ENCODE data around the gene TMC4.
A peak's percentile ranks its signal among the peaks of the same experiment; 100 is the strongest.

TMC4 gene

DNA sequence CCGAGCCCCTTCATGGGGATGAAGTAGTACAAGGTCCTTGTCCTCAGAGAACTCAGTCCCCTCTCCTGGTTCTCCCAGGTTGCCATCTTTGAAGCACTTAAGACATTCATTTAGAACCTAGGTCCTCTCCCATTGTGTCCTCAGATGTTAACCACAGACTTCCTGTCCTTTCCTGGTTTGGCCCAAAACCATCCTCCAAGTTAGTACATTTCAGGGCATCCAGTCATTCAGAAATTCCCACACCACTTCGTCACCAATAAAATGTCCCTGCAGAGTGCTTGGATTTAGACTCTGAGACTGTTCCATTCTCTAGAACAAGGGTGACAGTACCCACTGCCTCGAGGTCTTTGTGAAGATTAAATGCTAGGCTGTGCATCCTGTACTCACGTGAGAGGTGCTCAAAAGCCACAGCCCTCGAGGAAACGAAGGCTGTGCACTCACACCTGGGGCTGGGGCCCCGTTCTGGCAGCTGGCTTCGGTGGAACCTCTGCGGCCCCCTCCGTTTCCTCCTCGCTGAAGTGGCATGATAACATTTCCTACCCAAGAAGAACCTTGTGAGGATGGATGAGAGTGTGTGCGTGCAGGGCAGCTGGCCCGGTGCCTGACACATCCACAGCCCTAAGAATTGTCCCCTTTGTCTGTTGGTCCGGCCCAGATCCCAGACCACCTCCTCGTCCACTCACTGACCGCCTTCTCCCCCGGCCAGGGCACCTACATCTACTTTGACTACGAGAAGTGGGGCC, 18.2 kb downstream of the TMC4 start:
- DNase-seq (ENCODE audit: low spot score): peak; percentile 50

DNA sequence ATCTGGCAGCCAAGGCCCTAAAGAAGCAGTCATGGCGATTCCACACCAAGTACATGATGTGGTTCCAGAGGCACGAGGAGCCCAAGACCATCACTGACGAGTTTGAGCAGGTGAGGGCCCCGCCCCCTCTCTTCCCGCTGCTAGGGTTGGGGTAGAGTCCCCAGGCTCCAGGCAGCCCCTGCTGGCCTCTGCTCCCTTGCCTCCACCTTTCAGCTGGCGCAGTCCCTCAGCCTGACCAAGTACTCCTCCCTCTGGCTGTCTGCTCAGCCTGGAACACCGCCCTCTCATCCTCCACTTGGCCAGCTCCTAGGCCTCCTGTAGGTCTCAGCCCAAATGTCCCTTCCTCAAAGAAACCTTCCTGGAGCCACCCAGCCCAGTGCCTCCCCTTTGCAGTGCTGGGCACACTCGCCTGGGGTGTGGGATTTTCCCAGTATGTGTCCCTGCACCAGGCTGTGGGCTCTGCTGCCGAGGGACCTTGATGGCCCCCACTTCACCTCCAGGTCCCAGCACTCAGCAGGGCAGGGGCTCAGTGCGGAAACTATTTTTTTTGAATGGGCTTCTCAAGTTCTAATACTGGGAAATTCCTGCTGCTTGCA, 19.1 kb downstream of the TMC4 start:
- DNase-seq (ENCODE audit: low spot score): no peak

DNA sequence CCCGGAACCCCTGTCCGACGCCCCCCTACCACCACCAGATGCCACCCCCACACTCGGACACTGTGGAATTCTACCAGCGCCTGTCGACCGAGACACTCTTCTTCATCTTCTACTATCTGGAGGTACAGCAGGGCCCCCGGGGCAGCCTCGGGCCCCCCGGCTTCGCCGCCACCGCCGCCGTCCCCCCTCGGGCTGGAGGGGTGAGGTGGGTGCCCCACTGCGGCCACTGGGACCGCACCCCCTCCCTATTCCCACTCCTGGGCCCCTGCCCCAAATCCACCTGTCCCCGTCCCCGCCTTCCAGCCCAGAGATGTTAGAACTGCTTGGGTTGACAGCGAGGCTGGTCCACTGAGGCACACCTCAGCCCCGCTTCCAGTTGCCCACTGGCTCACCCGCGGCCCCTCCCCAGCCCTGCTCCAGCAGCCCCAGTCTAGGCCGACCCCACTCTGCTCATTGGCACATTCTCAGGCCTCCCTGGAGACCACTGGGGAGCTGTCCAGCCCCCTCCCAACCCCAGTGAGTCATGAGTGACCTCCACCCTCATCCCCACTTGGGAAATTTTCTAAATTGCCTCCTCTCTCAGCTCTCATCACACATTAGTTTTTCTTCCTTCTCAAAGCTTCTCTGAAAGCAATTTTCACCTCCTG, 20.0 kb downstream of the TMC4 start:
- no peak for DNase-seq (ENCODE audit: low spot score)

DNA sequence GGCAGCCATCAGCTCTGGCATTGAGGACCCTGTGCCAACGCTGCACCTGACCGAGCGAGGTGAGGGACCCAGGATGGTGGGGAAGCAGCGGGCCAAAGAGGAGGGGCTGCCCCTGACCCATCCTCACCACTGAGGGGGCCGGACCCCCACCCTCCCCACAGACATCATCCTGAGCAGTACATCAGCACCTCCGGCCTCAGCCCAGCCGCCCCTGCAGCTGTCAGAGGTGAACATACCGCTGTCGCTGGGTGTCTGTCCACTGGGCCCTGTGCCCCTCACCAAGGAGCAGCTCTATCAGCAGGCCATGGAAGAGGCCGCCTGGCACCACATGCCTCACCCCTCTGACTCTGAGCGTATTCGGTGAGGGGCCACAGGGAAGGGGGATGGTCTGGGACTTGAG, 20.7 kb downstream of the TMC4 start:
- no peak for DNase-seq (ENCODE audit: low spot score)

DNA sequence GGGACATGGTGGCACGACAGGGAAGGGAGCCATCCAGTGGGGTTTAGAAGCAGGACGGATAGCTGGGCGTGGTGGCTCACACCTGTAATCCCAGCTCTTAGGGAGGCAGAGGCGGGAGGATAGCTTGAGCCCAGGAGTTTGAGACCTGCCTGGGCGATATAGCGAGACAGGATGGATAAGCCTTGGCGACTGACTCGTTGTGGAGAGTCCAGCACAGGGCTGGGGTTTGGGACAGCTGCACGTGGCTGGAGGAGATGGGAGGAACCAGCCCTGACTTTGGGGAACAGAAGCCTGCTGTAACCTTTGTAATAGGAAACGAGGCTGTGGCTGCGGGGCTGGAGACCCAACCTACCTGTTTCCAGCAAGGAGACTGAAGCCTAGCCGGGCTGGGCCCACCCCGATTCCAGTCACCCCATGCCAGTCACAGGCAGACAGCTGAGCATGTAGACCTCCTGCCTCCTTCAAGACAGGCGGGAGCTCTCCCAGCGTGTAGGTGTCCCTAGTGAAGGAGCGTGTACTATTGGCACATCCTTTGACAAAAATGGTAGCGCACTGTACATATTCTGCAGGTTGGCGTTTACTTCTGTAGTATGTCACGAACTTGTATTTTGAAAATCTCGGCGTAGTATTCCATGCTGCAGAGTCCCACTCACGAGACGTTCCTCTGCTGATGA, 21.5 kb downstream of the TMC4 start:
- no peak for DNase-seq (ENCODE audit: low spot score)

DNA sequence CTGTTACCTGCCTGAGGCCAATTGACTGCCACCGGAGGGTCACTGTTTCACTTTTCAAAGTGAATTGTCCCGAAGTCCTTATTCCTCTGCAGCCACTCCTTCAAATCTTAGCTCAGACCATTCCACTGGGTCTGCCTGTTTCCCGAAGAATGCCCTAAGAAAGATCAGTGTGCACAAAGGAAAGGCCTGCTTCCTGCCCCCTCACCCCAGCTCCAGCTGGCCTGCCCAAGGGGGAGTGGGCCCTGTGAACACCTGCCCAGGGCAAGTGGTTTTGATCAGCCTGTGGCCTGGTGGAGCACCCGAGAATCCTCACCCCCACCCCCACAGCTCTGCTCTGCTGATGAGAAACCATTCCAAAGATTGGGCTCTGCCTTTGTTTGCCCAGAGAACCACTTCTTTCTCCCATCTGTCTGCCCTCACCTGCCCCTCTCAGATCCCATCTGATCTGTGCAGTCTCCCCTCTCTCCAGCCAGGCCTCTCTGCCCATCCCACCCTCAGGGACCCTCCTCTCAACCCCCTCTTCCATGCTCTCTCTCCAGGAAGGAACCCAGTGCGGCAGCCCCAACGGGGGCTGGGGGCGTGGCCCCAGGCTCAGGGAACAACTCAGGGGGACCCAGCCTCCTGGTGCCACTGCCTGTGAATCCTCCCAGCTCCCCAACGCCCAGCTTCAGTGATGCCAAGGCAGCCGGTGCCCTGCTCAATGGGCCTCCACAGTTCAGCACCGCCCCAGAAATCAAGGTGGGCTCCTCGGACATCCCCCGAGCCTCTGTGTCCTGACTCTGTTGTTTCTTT, 23.7 kb downstream of the TMC4 start:
- no peak for DNase-seq (ENCODE audit: low spot score)

DNA sequence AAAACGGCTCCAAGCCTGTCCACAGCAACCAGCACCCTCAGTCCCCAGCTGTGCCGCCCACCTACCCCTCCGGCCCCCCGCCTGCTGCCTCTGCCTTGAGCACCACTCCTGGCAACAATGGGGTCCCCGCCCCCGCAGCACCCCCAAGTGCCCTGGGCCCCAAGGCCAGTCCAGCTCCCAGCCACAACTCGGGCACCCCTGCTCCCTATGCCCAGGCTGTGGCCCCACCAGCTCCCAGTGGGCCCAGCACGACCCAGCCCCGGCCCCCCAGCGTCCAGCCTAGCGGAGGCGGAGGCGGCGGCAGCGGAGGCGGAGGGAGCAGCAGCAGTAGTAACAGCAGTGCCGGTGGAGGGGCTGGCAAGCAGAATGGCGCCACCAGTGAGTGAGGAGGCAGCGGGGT, 24.8 kb downstream of the TMC4 start:
- no peak for DNase-seq (ENCODE audit: low spot score)

DNA sequence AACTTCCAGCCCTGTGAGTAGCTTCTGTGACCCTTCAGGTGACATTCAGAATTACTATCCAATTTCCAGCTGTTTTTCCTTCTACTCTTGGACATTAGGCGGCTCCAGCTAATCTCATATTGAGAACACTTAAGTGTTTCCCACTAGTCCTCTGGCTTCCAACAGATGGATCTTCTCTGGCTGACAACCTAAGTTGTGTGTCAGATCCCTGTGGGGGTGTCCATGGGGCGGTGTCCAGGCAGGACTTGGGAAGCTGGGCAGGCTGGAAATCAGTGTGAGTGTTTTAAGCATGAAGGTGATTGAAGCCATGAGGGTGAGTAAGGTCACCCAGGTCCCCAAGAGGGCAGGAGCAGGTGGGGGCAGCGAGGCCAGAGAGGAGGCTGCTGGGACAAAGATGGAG, 25.3 kb downstream of the TMC4 start:
- DNase-seq (ENCODE audit: low spot score): no peak

DNA sequence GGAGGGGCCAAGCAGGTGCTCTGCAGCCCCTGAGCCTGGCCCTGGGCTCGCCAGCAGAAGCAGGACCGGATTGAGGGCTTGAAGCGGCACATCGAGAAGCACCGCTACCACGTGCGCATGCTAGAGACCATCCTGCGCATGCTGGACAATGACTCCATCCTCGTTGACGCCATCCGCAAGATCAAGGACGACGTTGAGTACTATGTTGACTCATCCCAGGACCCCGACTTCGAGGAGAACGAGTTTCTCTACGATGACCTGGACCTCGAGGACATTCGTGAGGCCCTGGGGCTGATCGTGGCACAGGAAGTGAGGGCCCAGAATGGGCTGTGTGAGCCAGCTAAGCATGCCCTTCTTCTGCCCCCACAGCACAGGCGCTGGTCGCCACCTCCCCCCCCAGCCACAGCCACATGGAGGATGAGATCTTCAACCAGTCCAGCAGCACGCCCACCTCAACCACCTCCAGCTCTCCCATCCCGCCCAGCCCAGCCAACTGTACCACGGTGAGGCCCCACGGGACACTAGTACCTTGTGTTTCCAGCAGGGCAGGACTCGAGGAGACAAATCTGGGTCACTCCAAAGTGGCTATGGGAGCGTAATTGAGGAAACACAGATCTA, 27.3 kb downstream of the TMC4 start:
- DNase-seq (ENCODE audit: low spot score): no peak

DNA sequence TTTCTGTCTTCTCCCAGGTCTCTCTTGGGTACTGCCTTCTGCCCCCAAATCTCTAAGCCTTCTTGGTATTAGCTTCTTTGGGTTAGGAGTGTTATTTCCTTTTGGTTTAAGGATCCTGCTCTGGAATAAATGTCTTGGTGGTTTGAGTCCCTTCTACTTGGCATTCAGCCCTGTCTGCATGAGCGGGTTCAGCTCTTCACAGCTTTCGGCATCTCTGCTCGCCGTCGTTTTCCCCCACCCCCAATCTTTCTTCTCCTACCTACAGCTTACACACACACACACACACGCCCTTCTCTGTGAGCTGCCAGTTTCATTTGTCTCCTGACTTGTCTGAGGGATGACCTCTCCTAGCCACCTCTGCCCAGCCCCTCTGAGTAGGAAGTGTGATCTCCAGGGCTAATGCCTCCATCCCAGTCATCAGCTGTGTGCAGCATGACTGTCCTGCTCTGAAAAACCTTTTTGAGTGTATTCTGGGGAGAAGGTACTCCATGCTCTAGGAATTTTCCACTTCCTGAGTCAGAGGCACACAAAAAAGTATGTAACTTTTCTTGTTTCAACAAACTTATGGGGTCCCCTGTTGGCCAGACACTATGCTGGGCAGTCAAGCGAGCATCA, 30.7 kb downstream of the TMC4 start:
- no peak for DNase-seq (ENCODE audit: low spot score)

DNA sequence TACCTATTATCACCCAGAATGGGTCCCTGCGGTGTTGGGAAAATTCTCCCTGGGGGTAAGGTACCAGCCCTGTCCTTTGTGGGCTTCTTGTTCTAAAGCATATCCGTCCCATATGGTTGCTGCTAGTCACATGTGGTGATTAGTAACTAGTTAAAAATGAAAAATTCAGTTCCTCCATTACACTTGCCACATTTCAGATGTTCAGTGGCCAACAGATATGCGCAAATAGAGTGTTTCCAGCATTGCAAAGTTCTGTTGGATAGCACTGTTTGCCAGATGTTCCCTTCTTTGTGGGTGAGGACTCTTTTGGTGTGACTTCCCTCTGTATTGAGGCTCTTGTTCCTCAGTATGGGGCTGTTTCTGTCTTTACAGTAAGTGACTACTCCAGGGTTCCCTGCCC, 31.6 kb downstream of the TMC4 start:
- no peak for DNase-seq (ENCODE audit: low spot score)

DNA sequence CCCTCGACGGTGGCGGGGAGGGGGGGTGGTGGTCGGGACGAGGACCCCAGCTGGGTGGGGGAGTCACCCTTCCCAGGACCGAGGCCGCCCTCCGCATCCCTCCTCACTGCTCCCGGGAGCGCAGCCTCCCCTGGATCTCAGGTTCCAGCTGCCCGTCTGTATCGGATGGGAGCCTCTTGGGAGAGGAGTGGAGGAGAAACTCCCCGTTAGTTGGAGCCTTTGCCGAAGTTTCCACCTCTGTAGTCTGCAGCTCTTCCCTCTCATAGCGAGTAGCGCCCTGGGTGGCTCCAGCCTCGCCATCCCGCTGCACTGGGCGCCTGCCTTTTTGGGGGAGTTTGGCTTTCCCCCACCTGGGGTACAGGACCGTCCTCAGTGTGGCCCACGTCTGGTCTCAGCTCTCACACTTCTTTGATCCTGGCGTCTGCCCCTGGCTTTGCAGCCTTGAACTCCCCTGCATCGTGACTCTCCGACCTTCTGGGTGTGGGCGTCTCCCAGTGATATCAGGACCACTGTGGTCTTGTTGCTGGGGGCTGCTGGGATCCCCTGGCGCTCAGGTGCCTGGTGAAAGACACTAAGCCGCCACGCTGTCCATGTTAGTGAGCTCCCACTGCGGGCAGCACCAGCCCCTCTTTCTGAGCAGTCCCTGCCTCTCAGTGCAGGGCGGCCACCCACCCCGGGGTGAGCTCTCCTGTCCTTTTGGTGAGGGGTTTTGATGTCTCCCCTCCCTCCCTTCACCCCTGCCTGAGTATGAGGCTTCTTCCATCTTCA, 34.3 kb downstream of the TMC4 start:
- no peak for DNase-seq (ENCODE audit: low spot score)

DNA sequence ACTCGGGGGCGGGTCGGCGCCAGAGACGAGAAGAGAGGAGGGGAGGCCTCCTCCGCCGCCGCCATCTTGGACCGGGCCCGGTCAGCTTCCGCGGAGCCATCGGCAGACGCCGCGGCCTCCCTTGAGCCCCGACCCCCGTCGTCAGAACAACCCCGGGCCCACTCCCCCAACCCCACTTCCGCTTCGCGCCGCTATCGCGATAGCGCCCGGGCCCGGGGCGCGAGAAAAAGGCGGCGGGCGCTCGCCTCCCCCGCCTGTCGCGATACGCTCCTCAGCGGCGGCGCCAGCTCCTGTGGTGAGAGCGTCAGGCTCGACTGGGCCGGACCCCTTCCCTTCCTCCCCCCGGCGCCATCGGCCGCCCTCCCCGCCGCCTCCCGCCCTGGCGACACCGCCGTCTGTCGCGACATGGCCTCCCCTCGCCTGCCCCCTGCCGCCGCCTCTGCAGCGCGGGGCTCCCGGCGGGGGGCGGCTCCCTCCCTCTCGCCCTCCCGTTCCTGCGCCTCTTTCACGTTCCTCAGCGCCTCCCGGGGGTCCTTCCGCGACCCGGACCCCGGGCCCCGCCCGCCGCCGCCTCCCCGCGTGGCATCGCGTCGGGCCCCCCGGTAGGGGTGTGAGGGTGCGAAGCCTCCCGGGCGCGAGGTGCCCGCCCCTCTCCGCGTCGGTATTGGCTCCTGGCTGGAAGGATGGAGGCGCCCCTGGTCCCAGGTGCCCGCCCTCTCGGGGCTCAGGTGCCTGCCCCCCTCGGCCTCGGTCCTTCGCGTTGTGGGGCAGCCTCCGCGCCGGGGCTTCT, 35.1 kb downstream of the TMC4 start, which contains the start of gene CNOT3:
CNOT3 (plus strand) TSS at position 64 of the 790 bp plus-strand sequence. CDS start 5,217 bp downstream, outside the sequence.
- DNase-seq (ENCODE audit: low spot score): no peak

DNA sequence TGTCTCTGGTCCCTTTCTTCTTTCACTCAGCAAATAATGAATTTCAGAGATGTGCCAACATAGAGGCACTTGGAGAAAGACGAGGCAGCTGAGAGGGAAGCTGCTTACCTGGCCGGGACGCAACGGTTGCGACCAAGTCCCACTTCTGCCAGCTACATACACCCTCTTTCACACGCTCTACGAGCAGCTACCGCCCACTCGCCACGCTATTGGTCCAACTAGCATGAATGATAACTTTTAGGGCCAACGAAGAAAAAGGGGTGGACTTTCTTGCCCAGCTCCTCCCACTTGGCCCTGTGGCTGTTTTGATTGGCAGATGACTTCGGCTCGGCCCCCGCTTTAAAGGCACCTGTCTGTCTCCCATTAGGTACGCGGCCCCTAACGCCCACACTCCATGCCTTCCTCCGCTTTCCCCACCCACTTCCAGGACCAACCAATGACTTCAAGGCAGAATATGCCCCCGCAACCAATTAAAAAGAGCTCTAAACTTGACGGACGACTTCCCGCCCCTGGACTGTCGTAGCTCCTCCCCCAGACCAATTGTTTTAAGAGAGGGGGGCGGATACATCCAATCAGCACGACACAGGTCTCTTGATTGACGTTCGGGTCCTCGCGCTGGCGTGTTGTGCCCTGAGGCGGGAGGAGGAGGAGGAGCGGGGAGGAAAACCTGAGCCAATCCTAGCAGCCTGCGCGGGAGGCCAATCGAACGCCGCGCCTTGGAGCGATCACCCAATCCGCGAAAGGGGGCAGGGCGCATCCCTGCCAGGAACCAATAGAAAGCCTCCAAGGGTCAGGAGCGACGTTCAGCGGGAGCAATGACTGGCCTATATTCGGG, 35.9 kb downstream of the TMC4 start:
- DNase-seq (ENCODE audit: low spot score): peak; percentile 100

DNA sequence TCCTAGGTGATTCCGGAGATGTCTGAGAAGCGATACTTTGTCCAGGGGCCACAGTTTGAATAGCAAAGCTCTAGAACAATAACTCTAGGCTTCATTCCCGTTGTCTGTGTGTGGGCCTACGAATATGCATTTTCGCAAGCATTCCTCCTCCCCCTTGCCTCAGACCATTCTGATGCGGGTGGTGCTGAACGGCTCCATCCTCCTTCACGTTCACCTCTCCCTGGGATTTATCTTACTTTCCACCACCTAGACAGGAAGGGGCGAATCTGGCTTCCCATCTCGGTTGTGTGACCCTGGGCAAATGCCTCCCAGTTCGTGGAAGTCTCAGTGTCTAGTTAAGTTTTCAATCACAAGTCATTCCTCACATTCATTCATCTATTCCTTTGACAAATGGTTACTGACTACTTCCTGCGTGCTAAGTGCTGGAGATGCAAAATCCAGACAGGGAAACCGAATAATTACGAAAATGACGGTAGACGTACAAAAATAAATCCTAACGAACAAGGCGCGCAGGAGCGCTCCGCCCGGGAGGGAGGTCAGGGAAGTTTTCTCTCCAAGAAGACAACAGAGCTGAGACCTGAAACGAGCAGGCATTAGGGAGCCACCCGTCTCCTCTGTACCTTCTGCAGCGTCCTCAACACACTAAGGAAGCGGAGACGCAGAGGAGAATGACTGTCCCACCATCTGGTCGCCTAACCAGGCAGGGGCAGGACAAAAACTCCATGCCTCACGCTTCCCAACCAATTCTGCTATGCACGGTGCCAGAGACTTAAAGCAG, 36.7 kb downstream of the TMC4 start:
- no peak for DNase-seq (ENCODE audit: low spot score)

DNA sequence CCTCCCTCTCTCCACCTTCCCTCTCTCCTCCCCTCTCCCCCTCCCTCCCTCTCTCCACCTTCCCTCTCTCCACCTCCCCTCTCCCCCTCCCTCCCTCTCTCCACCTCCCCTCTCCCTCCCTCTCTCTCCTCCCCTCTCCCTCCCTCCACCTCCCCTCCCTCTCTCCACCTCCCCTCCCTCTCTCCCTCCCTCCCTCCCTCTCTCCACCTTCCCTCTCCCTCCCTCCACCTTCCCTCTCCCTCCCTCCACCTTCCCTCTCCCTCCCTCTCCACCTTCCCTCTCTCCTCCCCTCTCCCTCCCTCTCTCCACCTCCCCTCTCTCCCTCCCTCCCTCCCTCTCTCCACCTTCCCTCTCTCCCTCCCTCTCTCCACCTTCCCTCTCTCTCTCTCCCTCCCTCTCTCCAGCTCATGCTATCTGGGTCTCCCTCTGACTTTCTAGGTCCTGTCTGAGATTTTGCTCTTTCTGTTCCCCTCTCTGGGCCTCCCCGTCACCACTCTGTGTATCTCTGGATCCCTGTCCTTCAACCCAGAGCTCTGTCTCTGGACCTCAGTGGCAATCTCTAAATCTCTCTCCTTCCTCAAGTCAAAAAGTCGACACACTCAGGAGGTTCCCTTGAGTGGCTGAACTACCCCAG, 38.9 kb downstream of the TMC4 start:
- no peak for DNase-seq (ENCODE audit: low spot score)

DNA sequence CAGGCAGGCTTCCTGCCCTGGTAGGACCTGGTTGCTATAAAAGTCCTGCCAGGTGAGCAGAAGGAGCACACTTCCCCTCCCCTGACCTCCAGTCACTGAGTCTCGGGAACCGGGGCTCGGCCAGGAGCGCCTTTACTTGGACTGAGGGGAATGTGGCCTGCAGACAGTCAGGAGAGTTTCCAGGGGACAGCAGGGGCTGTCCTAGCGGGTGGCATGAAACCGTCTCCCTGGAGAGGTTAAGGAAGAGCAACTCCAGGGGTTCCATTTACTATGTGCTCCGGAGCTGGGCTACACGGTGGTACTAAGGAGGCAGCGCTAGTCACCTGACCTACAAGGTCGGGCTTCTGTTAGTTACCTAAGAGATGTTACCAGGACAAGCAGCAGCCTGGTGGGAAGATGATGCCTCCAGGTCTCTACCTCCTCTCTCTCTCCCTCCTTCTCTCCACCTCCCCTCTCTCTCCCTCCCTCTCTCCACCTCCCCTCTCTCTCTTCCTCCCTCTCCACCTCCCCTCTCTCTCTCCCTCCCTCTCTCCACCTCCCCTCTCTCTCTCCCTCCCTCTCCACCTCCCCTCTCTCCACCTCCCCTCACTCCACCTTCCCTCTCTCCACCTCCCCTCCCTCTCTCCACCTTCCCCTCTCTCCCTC, 39.5 kb downstream of the TMC4 start:
- peak; percentile 42 for DNase-seq (ENCODE audit: low spot score)
